ENCODE measurements around the gene PDCD5. TPM values are rescaled to one million over a fixed set of nuclear protein-coding genes. Genes with fewer than 3 reads are reported as not detected.

PDCD5 gene
- total RNA-seq, 5 donors from 2014 or later (not counting 1 experiment from before 2014, with no cell fraction given): 21.8 to 69.9 (median 62.5) TPM

DNA sequence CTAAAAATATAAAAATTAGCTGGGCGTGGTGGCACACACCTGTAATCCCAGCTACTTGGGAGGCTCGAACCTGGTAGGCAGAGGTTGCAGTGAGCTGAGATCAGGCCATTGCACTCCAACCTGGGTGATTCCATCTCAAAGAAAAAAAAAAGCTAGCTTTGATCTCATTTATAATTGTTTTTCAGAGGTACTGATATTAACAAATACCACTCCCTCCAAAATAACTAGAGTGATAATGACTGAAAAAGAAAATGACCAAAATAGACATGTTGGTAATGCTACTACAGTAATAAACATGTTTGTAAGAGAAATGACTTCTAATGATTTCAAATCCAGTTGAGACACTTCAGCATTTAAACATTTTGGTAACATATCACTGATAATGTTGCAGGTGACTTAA lies 13.0 kb downstream of the PDCD5 start:
- Mint-ChIP-seq H3K9me3 (no peaks in the 10 kb centered on the region), H3K4me3 (no peak overlapping the region), H3K27ac (peak overlapping the region in 1 of 2 donors; percentile 48), H3K36me3 (peaks cover 58% of the 10 kb centered on the region), H3K4me1 (peaks cover 0 to 5% (median 0%) of the 10 kb centered on the region in 3 donors), H3K27me3 (no peaks in the 10 kb centered on the region)
- Histone ChIP-seq H3K36me3 (ENCODE audit: control insufficient read depth in 2 of 2, extremely low read depth in 1 of 2, insufficient read depth in 1 of 2, low read length in 1 of 2) (peaks cover 12 to 31% of the 10 kb centered on the region in 2 donors), H3K9me3 (no peaks in the 10 kb centered on the region), H3K4me3 (ENCODE audit: control insufficient read depth in 1 of 2, extremely low read depth in 1 of 2, low read length in 1 of 2) (no peak overlapping the region), H3K4me1 (ENCODE audit: control insufficient read depth in 1 of 2, extremely low read depth in 1 of 2, insufficient read depth in 2 of 2, low read length in 2 of 2) (no peaks in the 10 kb centered on the region), H3K27ac (ENCODE audit: low read length) (no peak overlapping the region), H3K27me3 (replicated peaks in 1 of 2; ENCODE audit: control insufficient read depth in 2 of 2, extremely low read depth in 1 of 2, insufficient read depth in 2 of 2, low read length in 1 of 2) (no peaks in the 10 kb centered on the region)
- no peak for DNase-seq
- CTCF ChIA-PET: no interaction called here
- POLR2A ChIA-PET: no interaction called here
- ATAC-seq (replicated peaks in 1 of 4): no peak
- 100% methylated on average over 2 of the region's 2 CpGs for WGBS (ENCODE audit: insufficient coverage)

GRCh38 chr19:32595491-32595890 lies 14.5 kb downstream of the PDCD5 start:
- ChIA-PET POLR2A (no interaction called here), CTCF (interaction anchor here in 1 of 2 donors (0.6 kb wide), 1 partner anchor 388 kb away, joined by 12 read pairs; no protein-coding TSS in a partner anchor)
- no peak for DNase-seq
- Mint-ChIP-seq H3K27ac (no peak overlapping the region), H3K36me3 (peaks cover 61% of the 10 kb centered on the region), H3K9me3 (no peaks in the 10 kb centered on the region), H3K27me3 (no peaks in the 10 kb centered on the region), H3K4me3 (no peak overlapping the region), H3K4me1 (peaks cover 6 to 11% (median 6%) of the 10 kb centered on the region in 3 donors)
- no CpG with 5 or more reads among the region's 6 CpGs for WGBS (ENCODE audit: insufficient coverage)
- H3K4me1 ChIP-seq (ENCODE audit: control insufficient read depth in 1 of 2, extremely low read depth in 1 of 2, insufficient read depth in 2 of 2, low read length in 2 of 2): no peaks in the 10 kb centered on the region
- H3K36me3 ChIP-seq (ENCODE audit: control insufficient read depth in 2 of 2, extremely low read depth in 1 of 2, insufficient read depth in 1 of 2, low read length in 1 of 2): peaks cover 12 to 40% of the 10 kb centered on the region in 2 donors
- no peak for ATAC-seq (replicated peaks in 1 of 4)
- no peak overlapping the region for H3K4me3 ChIP-seq (ENCODE audit: control insufficient read depth in 1 of 2, extremely low read depth in 1 of 2, low read length in 1 of 2)
- no peaks in the 10 kb centered on the region for H3K27me3 ChIP-seq (replicated peaks in 1 of 2; ENCODE audit: control insufficient read depth in 2 of 2, extremely low read depth in 1 of 2, insufficient read depth in 2 of 2, low read length in 1 of 2)
- H3K9me3 ChIP-seq: no peaks in the 10 kb centered on the region
- H3K27ac ChIP-seq (ENCODE audit: low read length): no peak overlapping the region

DNA sequence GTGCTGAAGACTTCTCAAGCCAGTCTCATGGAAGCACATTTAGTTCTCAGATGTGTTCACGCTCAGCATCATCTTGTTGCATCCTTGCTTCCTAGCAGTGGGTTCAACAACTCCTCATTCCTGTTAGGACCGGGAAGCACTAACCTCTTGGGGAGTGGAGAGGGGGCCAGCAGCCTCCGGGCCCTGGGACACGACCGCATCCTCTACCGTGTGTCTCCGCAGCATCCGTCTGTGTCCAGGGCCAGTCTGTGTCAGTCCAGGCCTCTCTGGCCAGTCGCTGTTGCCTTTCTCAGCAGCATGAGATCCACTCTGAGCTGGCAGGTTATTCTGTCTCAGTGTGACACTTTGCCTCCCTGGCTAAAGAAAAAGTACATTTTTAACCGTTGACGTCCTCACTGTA lies 17.0 kb downstream of the PDCD5 start:
- POLR2A ChIA-PET: no interaction called here
- Mint-ChIP-seq H3K36me3 (peaks cover 49% of the 10 kb centered on the region), H3K9me3 (no peaks in the 10 kb centered on the region), H3K27me3 (no peaks in the 10 kb centered on the region), H3K27ac (no peak overlapping the region), H3K4me3 (no peak overlapping the region), H3K4me1 (peaks cover 6 to 7% (median 6%) of the 10 kb centered on the region in 3 donors)
- no peak for ATAC-seq (replicated peaks in 1 of 4)
- DNase-seq: no peak
- H3K27me3 ChIP-seq (replicated peaks in 1 of 2; ENCODE audit: control insufficient read depth in 2 of 2, extremely low read depth in 1 of 2, insufficient read depth in 2 of 2, low read length in 1 of 2): no peaks in the 10 kb centered on the region
- WGBS (ENCODE audit: insufficient coverage): 96% methylated on average over 10 of the region's 11 CpGs
- no peak overlapping the region for H3K4me3 ChIP-seq (ENCODE audit: control insufficient read depth in 1 of 2, extremely low read depth in 1 of 2, low read length in 1 of 2)
- H3K4me1 ChIP-seq (ENCODE audit: control insufficient read depth in 1 of 2, extremely low read depth in 1 of 2, insufficient read depth in 2 of 2, low read length in 2 of 2): no peaks in the 10 kb centered on the region
- peaks cover 12 to 57% of the 10 kb centered on the region in 2 donors for H3K36me3 ChIP-seq (ENCODE audit: control insufficient read depth in 2 of 2, extremely low read depth in 1 of 2, insufficient read depth in 1 of 2, low read length in 1 of 2)
- CTCF ChIA-PET: interaction anchor here (0.6 to 1.5 kb wide), 3 partner anchors 13 to 329 kb away, joined by 3 read pairs; partner anchors contain the start of gene PDCD5 (in 1 of the 2)
- no peak overlapping the region for H3K27ac ChIP-seq (ENCODE audit: low read length)
- no peaks in the 10 kb centered on the region for H3K9me3 ChIP-seq

GRCh38 chr19:32599258-32599657 lies 18.3 kb downstream of the PDCD5 start:
- peaks cover 24 to 68% of the 10 kb centered on the region in 2 donors for H3K36me3 ChIP-seq (ENCODE audit: control insufficient read depth in 2 of 2, extremely low read depth in 1 of 2, insufficient read depth in 1 of 2, low read length in 1 of 2)
- ATAC-seq (replicated peaks in 1 of 4): no peak
- no peak overlapping the region for H3K4me3 ChIP-seq (ENCODE audit: control insufficient read depth in 1 of 2, extremely low read depth in 1 of 2, low read length in 1 of 2)
- ChIA-PET CTCF (no interaction called here), POLR2A (no interaction called here)
- H3K4me1 ChIP-seq (ENCODE audit: control insufficient read depth in 1 of 2, extremely low read depth in 1 of 2, insufficient read depth in 2 of 2, low read length in 2 of 2): no peaks in the 10 kb centered on the region
- WGBS (ENCODE audit: insufficient coverage): 83% methylated on average over 3 of the region's 6 CpGs
- H3K4me3 Mint-ChIP-seq: no peak overlapping the region
- no peaks in the 10 kb centered on the region for H3K9me3 ChIP-seq
- no peak overlapping the region for H3K27ac ChIP-seq (ENCODE audit: low read length)
- H3K4me1 Mint-ChIP-seq: peaks cover 6 to 7% (median 6%) of the 10 kb centered on the region in 3 donors
- H3K27me3 ChIP-seq (replicated peaks in 1 of 2; ENCODE audit: control insufficient read depth in 2 of 2, extremely low read depth in 1 of 2, insufficient read depth in 2 of 2, low read length in 1 of 2): no peaks in the 10 kb centered on the region
- H3K9me3 Mint-ChIP-seq: no peaks in the 10 kb centered on the region
- no peaks in the 10 kb centered on the region for H3K27me3 Mint-ChIP-seq
- peak overlapping the region in 1 of 2 donors; percentile 5 for H3K27ac Mint-ChIP-seq
- DNase-seq: no peak
- H3K36me3 Mint-ChIP-seq: peaks cover 44% of the 10 kb centered on the region

- POLR2A ChIA-PET: interaction anchor here in 1 of 2 donors (0.6 kb wide), 1 partner anchor 164 kb away, joined by 3 read pairs; no protein-coding TSS in a partner anchor
- Histone ChIP-seq H3K27ac (ENCODE audit: low read length) (no peak overlapping the region), H3K9me3 (no peaks in the 10 kb centered on the region), H3K4me3 (ENCODE audit: control insufficient read depth in 1 of 2, extremely low read depth in 1 of 2, low read length in 1 of 2) (no peak overlapping the region), H3K27me3 (replicated peaks in 1 of 2; ENCODE audit: control insufficient read depth in 2 of 2, extremely low read depth in 1 of 2, insufficient read depth in 2 of 2, low read length in 1 of 2) (no peaks in the 10 kb centered on the region), H3K4me1 (ENCODE audit: control insufficient read depth in 1 of 2, extremely low read depth in 1 of 2, insufficient read depth in 2 of 2, low read length in 2 of 2) (no peaks in the 10 kb centered on the region), H3K36me3 (ENCODE audit: control insufficient read depth in 2 of 2, extremely low read depth in 1 of 2, insufficient read depth in 1 of 2, low read length in 1 of 2) (peaks cover 29 to 73% of the 10 kb centered on the region in 2 donors)
- Mint-ChIP-seq H3K36me3 (peaks cover 43% of the 10 kb centered on the region), H3K27me3 (no peaks in the 10 kb centered on the region), H3K4me1 (peaks cover 6 to 7% (median 6%) of the 10 kb centered on the region in 3 donors), H3K4me3 (no peak overlapping the region), H3K9me3 (no peaks in the 10 kb centered on the region), H3K27ac (peak overlapping the region; percentile 23 to 34)
- no CpG with 5 or more reads among the region's 2 CpGs for WGBS (ENCODE audit: insufficient coverage)
- DNase-seq: peak in 29 of 35 experiments; percentile 11 to 80 (median 33)
- CTCF ChIA-PET: interaction anchor here in 1 of 2 donors (0.7 to 0.8 kb wide), 2 partner anchors 14 to 519 kb away, joined by 3 read pairs; no protein-coding TSS in a partner anchor
- ATAC-seq (replicated peaks in 1 of 4): peak; percentile 62 to 77 (median 69)
Observed at GRCh38 chr19:32599736-32600157, 18.8 kb downstream of the PDCD5 start.

DNA sequence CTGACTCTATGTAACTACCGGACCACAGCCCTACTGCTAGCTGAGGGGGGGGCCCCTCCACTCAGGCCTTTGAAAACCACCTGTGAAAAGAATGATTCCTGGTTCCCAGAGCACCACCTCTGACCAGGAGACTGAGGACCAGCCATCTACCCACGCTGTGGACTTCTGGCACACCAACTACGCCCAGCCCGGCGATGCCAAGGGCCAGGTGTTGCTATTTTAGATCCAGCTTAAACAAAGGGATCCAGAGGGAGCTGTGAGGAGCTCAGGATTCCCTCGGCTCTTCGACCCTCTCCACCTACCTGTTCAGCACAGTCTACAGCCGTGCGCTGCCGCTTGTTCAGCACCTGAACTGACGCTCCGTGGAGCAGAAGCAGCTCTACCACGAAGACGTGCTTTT lies 23.0 kb downstream of the PDCD5 start:
- no peaks in the 10 kb centered on the region for H3K9me3 ChIP-seq
- no peak overlapping the region for H3K27ac Mint-ChIP-seq
- H3K27me3 ChIP-seq (replicated peaks in 1 of 2; ENCODE audit: control insufficient read depth in 2 of 2, extremely low read depth in 1 of 2, insufficient read depth in 2 of 2, low read length in 1 of 2): no peaks in the 10 kb centered on the region
- DNase-seq: no peak
- H3K9me3 Mint-ChIP-seq: no peaks in the 10 kb centered on the region
- H3K4me1 ChIP-seq (ENCODE audit: control insufficient read depth in 1 of 2, extremely low read depth in 1 of 2, insufficient read depth in 2 of 2, low read length in 2 of 2): no peaks in the 10 kb centered on the region
- H3K4me1 Mint-ChIP-seq: peaks cover 6 to 7% (median 6%) of the 10 kb centered on the region in 3 donors
- CTCF ChIA-PET: interaction anchor here in 1 of 2 donors (0.5 kb wide), 1 partner anchor 481 kb away, joined by 3 read pairs; no protein-coding TSS in a partner anchor
- no peak overlapping the region for H3K4me3 ChIP-seq (ENCODE audit: control insufficient read depth in 1 of 2, extremely low read depth in 1 of 2, low read length in 1 of 2)
- 97% methylated on average over 14 of the region's 14 CpGs for WGBS (ENCODE audit: insufficient coverage)
- peaks cover 25 to 74% of the 10 kb centered on the region in 2 donors for H3K36me3 ChIP-seq (ENCODE audit: control insufficient read depth in 2 of 2, extremely low read depth in 1 of 2, insufficient read depth in 1 of 2, low read length in 1 of 2)
- POLR2A ChIA-PET: no interaction called here
- no peak overlapping the region for H3K4me3 Mint-ChIP-seq
- H3K36me3 Mint-ChIP-seq: peaks cover 30% of the 10 kb centered on the region
- no peak overlapping the region for H3K27ac ChIP-seq (ENCODE audit: low read length)
- H3K27me3 Mint-ChIP-seq: no peaks in the 10 kb centered on the region
- no peak for ATAC-seq (replicated peaks in 1 of 4)

All from T-cell (primary cell).